ES-I3 (cell line): ENCODE measurements around the gene MATN1.

Experiments
- H3K36me3 ChIP-seq: 2 replicates; pipeline ENCODE4 v1.6.1; 2013; ENCODE audit warnings: mild to moderate bottlenecking, low read length, control low read depth, moderate library complexity; ENCODE audit not compliant: insufficient read depth
- H3K4me1 ChIP-seq: 2 replicates; pipeline ENCODE4 v1.6.1; 2013; ENCODE audit warnings: mild to moderate bottlenecking, control low read depth, low read length; ENCODE audit not compliant: insufficient read depth
- H3K9ac ChIP-seq: 2 replicates; pipeline ENCODE4 v1.6.1; 2013; ENCODE audit warnings: low read depth, mild to moderate bottlenecking, low read length, moderate library complexity
- H3K9me3 ChIP-seq: 2 replicates; pipeline ENCODE4 v1.6.1; 2013; ENCODE audit warnings: mild to moderate bottlenecking, low read length, moderate library complexity; ENCODE audit not compliant: control insufficient read depth, insufficient read depth

The MATN1 gene

DNA sequence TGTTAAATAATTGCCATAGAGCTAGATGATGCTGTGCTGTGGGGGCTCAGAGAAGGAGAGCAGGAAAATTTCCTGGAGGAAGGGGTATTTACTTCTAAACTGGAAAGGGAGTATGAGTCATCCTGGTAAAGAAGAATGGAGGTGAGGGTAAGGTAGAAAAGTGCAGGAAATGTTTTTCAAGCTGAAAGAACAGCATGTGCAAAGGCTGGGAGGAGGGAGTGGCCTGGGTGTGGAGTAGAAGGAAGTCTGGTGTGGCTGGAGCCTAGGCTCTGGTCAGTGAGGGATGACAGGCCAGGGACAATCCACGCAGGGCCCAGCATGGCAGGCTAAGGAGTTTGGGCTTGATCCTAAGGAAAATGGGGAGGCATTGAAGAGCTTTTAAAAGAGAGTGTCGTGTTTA, 45.9 kb downstream of the MATN1 start:
- peaks cover 4% of the 10 kb centered on the region; the same call in 1 of the 2 replicates for H3K9me3 ChIP-seq
- H3K9ac ChIP-seq = no peak overlapping the region
- no peaks in the 10 kb centered on the region for H3K4me1 ChIP-seq
- H3K36me3 ChIP-seq = no peaks in the 10 kb centered on the region

DNA sequence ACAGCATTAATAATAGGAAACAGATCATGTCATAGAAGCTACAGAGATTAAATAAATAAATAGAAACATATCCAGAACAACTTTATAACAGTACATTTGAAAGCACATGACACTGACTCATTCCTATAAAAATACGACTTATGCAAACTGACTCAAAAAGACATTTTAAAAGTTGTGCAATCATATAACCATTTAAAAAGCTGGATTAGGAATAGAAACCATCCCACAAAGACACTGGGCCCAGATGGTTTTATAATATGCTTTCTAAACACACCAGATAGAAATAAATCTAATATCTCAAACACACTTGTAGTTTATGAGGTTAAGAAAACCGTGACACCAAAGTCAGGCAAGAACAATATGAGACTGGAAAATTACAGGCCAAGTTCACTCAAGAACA, 47.6 kb downstream of the MATN1 start:
- H3K36me3 ChIP-seq = no peaks in the 10 kb centered on the region
- no peaks in the 10 kb centered on the region for H3K4me1 ChIP-seq
- no peak overlapping the region for H3K9ac ChIP-seq
- peaks cover 4% of the 10 kb centered on the region; the same call in 1 of the 2 replicates for H3K9me3 ChIP-seq

DNA sequence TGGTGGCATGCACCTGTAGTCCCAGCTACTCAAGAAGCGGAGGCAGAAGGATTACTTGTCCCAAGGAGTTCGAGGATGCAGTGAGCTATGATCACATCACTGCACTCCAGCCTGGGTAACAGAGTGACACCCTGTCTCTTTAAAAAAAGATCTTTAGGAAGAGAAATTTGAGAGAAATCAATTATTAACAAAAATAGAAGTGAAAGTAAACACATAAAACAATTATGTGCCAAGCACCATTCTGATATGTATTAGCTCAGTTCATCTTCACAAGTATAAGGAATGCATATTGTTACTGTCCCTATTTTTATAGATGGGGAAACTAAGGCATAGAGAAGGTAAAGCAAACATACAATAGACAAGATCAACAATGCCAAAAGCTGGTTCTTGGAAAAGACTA, 48.1 kb downstream of the MATN1 start:
- Histone ChIP-seq H3K9me3 (peaks cover 4% of the 10 kb centered on the region; the same call in 1 of the 2 replicates), H3K4me1 (no peaks in the 10 kb centered on the region), H3K36me3 (no peaks in the 10 kb centered on the region), H3K9ac (no peak overlapping the region)

DNA sequence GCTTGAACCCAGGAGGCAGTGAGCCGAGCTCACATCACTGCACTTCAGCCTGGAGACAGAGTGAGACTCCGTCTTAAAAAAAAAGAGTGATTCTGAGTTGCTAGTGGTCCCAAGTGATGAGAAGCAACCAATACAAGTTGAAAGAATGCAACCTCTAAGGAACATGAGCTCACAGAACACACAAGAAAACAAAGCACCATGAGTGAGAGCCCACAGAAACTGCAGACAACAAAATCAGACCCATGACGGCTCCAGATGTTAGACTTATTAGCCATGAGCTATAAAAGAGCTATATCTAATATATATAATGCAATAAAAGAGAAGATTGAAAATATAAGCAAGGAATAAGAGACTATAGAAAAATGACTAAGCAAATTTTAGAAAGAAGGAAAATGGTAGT, 50.0 kb downstream of the MATN1 start:
- no peaks in the 10 kb centered on the region for H3K4me1 ChIP-seq
- H3K9me3 ChIP-seq = no peaks in the 10 kb centered on the region
- H3K9ac ChIP-seq = no peak overlapping the region
- H3K36me3 ChIP-seq = no peaks in the 10 kb centered on the region

DNA sequence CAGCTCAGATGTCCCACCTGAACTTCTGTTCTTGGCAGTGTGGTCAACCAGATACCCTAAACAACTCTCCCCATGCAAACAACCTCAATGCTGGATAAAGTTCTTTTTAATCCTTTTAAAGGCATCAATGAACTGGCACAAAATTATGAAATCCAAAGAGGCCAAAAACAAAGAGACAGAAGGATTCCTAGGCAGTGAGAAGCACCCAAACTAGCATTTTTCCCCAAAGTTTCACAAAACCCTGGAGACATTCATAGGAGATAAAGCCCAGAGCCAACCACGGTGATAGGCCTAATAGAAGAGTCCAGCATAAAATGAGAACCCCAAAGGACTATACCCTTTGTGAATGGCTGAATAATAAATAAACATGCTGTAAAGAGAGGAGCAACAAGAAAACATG, 50.7 kb downstream of the MATN1 start:
- no peaks in the 10 kb centered on the region for H3K9me3 ChIP-seq
- no peak overlapping the region for H3K9ac ChIP-seq
- no peaks in the 10 kb centered on the region for H3K4me1 ChIP-seq
- H3K36me3 ChIP-seq = no peaks in the 10 kb centered on the region

DNA sequence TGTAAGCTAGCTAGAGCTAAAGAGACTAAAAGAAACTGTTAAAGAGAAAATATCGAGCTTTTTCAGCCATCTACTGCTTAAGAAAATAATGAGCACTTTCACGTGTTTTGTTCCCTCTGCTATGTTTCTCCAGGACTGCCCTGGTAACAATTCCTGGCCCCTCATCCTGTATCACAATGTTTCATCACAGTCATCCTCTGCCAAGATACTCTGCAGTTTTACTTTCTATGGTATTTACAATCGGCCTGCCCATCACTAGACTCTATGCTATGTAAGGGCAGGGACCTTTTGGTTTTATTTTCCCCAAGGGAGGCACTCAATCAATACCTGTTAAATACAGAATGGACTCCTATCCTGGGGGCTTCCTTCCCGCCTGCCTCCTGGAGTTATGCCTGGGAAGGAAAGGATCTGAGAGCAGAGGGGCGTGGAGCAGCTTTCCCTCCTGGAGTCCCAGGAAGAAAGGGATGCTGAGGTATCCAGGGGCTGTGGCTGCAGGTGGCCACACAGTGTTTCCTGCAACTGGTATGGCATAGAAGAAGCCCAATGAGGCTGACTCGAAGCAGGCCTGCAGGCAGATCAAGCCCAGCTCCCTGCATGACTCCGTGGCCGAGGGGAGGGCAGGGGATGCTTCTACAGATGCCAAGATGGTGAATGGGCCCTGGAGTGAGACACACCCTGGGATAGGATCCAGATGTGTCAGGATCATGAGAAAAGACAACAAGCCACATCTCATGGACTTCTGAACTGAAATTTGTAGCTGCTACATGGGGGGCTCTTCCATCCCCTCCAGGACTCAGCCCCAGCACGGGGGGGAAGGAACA, 52.9 kb downstream of the MATN1 start:
- H3K36me3 ChIP-seq = no peaks in the 10 kb centered on the region
- H3K9me3 ChIP-seq = no peaks in the 10 kb centered on the region
- no peak overlapping the region for H3K9ac ChIP-seq
- no peaks in the 10 kb centered on the region for H3K4me1 ChIP-seq

DNA sequence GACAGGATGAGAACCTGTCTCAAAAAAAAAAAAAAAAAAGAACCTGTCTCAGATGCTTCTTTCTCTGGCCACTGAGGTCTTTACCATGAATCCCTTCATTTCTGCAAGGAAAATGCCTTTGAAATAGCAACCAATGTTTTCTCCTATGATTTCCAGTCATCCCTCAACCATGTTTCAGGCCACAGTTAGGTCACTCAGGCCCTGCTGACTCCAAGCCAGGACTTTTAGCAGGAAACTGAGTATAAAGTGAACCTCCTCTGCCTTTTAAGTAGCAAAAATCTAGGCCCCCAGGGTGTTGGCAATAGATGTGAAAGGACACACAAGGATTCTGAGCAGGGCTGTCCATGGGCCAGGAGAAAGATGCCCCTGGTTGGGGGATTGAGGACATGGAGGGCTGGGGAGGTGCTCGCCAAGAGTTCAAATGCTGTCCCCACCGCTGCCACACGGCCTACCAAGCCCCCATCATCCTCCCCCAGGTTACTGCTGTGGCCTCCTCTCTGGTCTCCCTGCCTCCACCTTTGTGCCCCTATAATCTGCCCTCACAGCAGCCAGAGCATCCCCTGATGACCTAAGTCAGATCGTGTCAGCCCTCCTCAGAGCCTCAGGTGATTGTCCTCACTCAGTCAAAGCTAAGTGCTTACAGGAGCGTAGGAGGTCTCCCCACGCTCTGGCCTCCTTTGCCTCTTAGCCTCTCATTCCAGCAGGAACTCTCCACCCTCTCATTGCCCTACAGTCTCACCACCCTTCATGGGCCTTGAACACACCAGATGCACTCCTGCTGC, 54.6 kb downstream of the MATN1 start:
- Histone ChIP-seq H3K4me1 (no peaks in the 10 kb centered on the region), H3K9ac (no peak overlapping the region), H3K36me3 (no peaks in the 10 kb centered on the region), H3K9me3 (no peaks in the 10 kb centered on the region)

DNA sequence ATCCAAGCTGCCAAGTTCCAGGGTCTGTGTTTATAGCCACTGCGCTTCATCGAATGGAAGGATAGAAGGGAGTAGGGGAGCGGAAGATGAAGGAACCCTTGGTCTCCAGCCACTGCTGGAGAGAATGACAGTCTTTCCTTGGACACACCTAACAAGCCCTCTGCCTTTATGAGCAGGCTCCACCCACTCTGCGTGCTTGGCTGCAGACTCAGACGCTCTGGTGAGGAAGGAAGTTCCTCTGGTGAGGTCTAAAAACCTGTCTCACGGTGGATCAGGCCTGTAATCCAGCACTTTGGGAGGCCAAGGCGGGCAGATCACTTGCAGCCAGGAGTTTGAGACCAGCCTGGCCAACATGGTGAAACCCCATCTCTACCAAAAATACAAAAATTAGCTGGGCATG, 55.4 kb downstream of the MATN1 start:
- H3K9ac ChIP-seq = no peak overlapping the region
- 0 out of 2 replicates have a peak, but pooled peaks cover under 1% of the 10 kb centered on the region for H3K4me1 ChIP-seq
- no peaks in the 10 kb centered on the region for H3K9me3 ChIP-seq
- no peaks in the 10 kb centered on the region for H3K36me3 ChIP-seq

DNA sequence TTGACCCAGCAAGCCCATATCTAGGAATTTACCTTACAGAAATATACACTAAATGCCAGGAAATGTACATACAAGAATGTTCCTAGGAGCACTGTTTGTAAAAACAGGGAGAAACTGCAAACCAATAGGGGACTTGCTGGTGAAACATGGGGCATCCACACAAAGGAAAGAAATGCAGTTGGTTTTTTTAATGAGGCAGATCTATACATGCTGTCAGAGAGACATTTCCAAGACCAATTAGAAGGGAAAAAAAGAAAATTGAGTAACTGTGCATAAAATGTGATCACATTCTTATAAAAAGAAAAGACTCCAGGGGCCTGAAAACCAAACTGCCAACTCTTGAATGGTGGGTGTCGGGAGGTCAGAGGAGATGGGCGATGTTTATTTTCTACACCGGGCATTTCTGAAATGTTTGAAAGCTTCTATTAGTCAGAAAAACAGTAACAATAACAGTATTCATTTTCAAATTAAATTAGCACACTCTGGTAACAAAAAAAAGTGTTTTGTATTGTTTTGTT, 56.6 kb downstream of the MATN1 start:
- Histone ChIP-seq H3K4me1 (peaks cover 10% of the 10 kb centered on the region), H3K9ac (no peak overlapping the region), H3K36me3 (no peaks in the 10 kb centered on the region), H3K9me3 (no peaks in the 10 kb centered on the region)

DNA sequence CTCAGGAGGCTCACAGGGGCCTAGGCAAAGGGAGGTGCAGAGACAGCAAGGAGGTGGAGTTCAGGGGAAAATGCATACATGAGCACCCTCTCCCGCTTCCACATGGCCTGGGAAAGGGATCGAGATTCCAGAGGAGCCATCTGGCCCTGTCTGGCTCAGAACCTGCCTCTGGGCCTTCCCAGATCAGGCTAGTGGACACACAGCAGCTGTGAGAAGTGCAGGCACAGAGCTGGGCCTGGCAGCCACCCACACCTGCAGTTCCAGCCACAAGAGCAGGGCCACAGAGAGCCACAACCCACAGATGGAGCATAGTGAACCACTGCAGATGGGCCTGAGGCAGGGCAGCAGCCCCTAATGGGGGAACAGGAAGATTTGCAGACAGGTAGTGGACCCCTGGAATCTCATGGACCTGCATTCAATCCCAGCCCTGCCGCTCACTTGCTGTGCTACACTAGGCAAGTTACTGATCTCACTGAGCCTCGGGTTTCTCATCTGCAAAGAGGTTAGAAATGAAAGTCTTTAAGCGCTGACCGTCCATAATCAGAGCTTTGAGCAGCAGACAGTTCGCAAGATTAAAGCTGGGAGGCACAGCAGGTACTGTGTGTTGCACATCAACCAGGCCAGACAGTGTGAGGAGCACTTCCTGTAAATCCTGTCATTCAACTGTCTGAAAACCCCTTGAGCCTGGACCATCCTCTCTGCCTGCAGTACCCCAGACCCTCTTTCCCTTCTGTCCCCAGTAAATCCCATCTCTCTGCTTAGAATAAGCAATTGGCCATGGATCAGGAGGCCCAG, 58.0 kb downstream of the MATN1 start:
- no peaks in the 10 kb centered on the region for H3K9me3 ChIP-seq
- peaks cover 10% of the 10 kb centered on the region for H3K4me1 ChIP-seq
- H3K9ac ChIP-seq = no peak overlapping the region
- no peaks in the 10 kb centered on the region for H3K36me3 ChIP-seq

DNA sequence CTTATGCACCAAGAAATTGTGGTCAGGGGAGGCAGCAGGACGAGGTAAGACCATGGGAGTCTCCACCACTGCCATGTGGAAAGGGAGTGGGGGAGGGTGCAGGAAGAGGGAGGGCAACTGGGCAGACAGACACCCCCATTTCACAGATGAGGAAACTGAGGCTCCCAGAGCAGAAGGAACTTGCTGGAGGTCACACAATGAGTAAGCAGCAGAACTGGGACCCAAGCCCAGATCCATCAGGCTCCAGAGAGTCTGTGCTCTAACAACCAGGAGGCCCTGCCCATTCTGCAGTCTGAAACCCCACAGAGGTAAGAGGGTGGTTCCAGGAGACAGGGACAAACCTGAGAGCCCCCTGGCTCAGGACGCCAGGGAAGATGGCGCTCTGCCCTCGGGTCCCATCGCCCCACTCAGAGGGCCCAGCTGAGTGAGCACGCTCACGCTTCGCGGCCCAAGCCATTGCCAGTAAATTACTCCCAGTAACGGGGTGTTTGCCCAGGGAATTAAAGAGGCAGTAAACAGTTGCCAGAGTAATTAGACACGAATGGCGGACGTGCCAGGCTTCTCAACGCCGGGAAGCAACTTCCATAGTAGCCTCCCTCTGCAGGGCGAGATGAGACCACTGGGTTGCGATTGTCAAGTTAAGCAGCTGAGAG, 59.2 kb downstream of the MATN1 start:
- peaks cover 10% of the 10 kb centered on the region for H3K4me1 ChIP-seq
- no peaks in the 10 kb centered on the region for H3K9me3 ChIP-seq
- no peak overlapping the region for H3K9ac ChIP-seq
- no peaks in the 10 kb centered on the region for H3K36me3 ChIP-seq

DNA sequence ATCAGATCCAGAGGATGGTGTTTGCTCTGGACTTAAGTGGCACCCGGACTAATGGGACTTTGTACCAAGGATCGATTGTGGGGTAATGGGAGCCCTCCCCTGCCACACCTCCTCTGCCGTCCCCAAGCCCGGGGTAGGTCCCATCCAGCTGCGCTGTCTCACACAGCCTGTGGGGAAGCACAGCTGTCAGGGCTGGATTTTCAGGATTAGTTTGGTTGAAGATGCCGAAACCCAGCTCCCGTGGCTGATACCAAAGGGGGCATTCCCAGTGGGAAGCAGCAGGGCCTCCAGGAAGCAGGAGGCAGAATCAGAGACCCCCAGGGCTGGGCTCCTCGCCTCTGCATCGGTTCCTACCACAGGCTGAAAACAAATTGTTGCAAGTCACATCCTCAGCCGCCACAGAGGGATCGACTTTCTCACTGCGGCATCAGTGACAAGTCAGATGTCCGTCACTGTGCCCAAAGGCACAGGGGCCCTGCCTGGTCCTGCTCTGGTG, 59.7 kb downstream of the MATN1 start:
- peaks cover 10% of the 10 kb centered on the region for H3K4me1 ChIP-seq
- H3K9ac ChIP-seq = no peak overlapping the region
- H3K36me3 ChIP-seq = no peaks in the 10 kb centered on the region
- H3K9me3 ChIP-seq = no peaks in the 10 kb centered on the region

DNA sequence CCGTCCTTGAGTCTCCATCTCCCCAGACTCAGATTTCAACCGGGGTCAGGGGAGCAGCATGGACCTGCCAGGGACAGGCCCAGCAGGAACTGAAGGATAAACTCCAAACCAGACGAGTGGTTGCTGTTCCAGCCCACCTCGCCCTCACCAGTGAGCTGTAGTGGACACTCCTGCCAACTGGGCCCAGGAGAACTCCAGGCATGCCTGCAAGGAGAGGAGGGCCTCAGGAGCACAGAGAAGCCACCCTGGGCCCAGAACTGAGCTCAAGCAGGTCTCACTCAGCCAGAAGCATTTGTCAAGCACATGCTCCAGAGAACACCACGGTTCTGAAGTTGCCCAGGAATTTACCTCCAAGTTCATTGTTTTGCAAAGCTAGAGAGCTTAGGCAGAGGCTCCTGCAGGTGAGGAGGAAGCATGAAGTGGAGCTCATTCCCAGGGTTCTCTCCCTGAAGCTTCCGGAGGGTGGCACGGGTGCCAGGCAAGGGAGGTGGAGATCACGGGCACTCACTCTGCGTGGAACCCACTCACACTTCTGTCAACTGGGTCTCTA, 61.0 kb downstream of the MATN1 start:
- no peaks in the 10 kb centered on the region for H3K9me3 ChIP-seq
- H3K4me1 ChIP-seq = peaks cover 10% of the 10 kb centered on the region
- no peaks in the 10 kb centered on the region for H3K36me3 ChIP-seq
- no peak overlapping the region for H3K9ac ChIP-seq
